ENCODE data around the gene NXF1. TPM values are rescaled to one million over a fixed set of nuclear protein-coding genes. Genes with fewer than 3 reads are reported as not detected.

The NXF1 gene
- total and polyA plus RNA-seq, 2 of the 13 experiments (the other 11 are each of a cell fraction or from before 2014, with no cell fraction given), result 30.4 to 30.9 TPM

DNA sequence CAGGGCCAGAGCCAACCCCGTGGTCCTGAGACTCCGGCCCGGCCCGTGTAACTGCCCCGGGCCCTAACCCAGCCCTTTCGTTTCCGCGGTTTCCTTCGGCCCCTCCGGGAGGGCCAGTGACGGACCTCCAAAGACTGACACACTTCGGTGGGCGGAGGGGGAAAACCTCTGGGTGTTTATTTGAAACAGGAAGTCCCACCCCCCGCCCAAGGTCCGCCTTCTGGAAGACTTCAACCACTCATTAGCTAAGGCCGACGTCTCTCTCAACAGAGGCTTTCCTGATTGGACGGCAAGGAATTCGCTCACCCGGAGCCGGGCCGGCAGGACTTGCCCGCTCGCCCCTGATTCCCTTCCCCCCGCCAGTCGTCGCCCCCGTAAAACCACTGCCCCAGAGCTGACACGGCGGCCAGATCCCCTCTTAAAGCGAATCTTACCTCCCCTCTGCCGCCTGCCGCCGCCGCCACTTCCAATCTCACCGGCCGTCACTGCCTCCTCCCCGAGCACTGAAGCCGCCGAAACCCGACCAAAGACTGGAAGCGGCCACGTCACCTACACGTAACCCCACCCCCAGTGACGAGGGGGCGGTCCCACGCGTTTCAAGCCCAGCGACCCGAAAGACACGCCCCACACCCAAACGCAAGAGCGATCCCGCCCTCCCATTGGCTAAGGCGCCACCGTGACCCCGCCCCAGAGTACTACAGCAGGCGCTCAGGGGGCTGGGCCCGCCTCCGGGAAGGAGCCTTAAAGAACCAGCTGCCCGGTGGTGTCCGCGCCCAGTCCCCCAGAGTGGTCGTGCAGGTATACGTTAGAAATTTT is 26.5 kb upstream of the NXF1 start, which contains the start of gene STX5 (continued):
- TF ChIP-seq, protein P1, sequence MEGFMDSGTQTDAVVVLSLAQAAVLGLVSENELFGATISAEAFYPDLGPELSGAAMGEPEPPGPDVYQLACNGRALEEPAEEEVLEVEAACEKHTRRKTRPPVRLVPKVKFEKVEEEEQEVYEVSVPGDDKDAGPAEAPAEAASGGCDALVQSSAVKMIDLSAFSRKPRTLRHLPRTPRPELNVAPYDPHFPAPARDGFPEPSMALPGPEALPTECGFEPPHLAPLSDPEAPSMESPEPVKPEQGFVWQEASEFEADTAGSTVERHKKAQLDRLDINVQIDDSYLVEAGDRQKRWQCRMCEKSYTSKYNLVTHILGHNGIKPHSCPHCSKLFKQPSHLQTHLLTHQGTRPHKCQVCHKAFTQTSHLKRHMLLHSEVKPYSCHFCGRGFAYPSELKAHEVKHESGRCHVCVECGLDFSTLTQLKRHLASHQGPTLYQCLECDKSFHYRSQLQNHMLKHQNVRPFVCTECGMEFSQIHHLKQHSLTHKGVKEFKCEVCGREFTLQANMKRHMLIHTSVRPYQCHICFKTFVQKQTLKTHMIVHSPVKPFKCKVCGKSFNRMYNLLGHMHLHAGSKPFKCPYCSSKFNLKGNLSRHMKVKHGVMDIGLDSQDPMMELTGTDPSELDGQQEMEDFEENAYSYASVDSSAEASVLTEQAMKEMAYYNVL (CRISPR knock-in tag; IDR thresholded peaks at IDR 0.05; ENCODE audit: borderline replicate concordance), result peak; percentile 79
- TF ChIP-seq ZNF101 (CRISPR knock-in tag; IDR thresholded peaks at IDR 0.05; ENCODE audit: borderline replicate concordance, low read depth), result no peak
- no peak for TF ChIP-seq ZNF24 (IDR thresholded peaks at IDR 0.05)
- TF ChIP-seq, protein P2, sequence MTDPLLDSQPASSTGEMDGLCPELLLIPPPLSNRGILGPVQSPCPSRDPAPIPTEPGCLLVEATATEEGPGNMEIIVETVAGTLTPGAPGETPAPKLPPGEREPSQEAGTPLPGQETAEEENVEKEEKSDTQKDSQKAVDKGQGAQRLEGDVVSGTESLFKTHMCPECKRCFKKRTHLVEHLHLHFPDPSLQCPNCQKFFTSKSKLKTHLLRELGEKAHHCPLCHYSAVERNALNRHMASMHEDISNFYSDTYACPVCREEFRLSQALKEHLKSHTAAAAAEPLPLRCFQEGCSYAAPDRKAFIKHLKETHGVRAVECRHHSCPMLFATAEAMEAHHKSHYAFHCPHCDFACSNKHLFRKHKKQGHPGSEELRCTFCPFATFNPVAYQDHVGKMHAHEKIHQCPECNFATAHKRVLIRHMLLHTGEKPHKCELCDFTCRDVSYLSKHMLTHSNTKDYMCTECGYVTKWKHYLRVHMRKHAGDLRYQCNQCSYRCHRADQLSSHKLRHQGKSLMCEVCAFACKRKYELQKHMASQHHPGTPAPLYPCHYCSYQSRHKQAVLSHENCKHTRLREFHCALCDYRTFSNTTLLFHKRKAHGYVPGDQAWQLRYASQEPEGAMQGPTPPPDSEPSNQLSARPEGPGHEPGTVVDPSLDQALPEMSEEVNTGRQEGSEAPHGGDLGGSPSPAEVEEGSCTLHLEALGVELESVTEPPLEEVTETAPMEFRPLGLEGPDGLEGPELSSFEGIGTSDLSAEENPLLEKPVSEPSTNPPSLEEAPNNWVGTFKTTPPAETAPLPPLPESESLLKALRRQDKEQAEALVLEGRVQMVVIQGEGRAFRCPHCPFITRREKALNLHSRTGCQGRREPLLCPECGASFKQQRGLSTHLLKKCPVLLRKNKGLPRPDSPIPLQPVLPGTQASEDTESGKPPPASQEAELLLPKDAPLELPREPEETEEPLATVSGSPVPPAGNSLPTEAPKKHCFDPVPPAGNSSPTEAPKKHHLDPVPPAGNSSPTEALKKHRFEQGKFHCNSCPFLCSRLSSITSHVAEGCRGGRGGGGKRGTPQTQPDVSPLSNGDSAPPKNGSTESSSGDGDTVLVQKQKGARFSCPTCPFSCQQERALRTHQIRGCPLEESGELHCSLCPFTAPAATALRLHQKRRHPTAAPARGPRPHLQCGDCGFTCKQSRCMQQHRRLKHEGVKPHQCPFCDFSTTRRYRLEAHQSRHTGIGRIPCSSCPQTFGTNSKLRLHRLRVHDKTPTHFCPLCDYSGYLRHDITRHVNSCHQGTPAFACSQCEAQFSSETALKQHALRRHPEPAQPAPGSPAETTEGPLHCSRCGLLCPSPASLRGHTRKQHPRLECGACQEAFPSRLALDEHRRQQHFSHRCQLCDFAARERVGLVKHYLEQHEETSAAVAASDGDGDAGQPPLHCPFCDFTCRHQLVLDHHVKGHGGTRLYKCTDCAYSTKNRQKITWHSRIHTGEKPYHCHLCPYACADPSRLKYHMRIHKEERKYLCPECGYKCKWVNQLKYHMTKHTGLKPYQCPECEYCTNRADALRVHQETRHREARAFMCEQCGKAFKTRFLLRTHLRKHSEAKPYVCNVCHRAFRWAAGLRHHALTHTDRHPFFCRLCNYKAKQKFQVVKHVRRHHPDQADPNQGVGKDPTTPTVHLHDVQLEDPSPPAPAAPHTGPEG (CRISPR knock-in tag; IDR thresholded peaks at IDR 0.05), result 0 out of 2 replicates have a peak, but pooled peaks have one; percentile 27
- TF ChIP-seq ZNF367 (CRISPR knock-in tag; IDR thresholded peaks at IDR 0.05; ENCODE audit: borderline replicate concordance), result 0 out of 2 replicates have a peak, but pooled peaks have one; percentile 69
- no peak for TF ChIP-seq TOE1 (CRISPR knock-in tag; IDR thresholded peaks at IDR 0.05)
- TF ChIP-seq, protein P3, sequence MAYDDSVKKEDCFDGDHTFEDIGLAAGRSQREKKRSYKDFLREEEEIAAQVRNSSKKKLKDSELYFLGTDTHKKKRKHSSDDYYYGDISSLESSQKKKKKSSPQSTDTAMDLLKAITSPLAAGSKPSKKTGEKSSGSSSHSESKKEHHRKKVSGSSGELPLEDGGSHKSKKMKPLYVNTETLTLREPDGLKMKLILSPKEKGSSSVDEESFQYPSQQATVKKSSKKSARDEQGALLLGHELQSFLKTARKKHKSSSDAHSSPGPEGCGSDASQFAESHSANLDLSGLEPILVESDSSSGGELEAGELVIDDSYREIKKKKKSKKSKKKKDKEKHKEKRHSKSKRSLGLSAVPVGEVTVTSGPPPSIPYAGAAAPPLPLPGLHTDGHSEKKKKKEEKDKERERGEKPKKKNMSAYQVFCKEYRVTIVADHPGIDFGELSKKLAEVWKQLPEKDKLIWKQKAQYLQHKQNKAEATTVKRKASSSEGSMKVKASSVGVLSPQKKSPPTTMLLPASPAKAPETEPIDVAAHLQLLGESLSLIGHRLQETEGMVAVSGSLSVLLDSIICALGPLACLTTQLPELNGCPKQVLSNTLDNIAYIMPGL (CRISPR knock-in tag; IDR thresholded peaks at IDR 0.05; ENCODE audit: borderline replicate concordance in 1 of 2, low read depth in 1 of 2), result peak; percentile 46 to 63; a peak in 3 of 4 replicates
- TF ChIP-seq SOX6 (IDR thresholded peaks at IDR 0.05), result no peak
- peak; percentile 49 for TF ChIP-seq SOX6 (CRISPR knock-in tag; IDR thresholded peaks at IDR 0.05)
- no peak; the same call in 1 of the 2 replicates for TF ChIP-seq ZNF138 (CRISPR knock-in tag; IDR thresholded peaks at IDR 0.05; ENCODE audit: low read depth)
- TF ChIP-seq GPN1 (CRISPR knock-in tag; IDR thresholded peaks at IDR 0.05; ENCODE audit: borderline replicate concordance), result no peak
- TF ChIP-seq, protein P4, sequence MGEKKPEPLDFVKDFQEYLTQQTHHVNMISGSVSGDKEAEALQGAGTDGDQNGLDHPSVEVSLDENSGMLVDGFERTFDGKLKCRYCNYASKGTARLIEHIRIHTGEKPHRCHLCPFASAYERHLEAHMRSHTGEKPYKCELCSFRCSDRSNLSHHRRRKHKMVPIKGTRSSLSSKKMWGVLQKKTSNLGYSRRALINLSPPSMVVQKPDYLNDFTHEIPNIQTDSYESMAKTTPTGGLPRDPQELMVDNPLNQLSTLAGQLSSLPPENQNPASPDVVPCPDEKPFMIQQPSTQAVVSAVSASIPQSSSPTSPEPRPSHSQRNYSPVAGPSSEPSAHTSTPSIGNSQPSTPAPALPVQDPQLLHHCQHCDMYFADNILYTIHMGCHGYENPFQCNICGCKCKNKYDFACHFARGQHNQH (CRISPR knock-in tag; IDR thresholded peaks at IDR 0.05), result peak; percentile 37; the same call in 1 of the 2 replicates
- TF ChIP-seq GATAD1 (CRISPR knock-in tag; IDR thresholded peaks at IDR 0.05), result peak; percentile 74
- peak; percentile 87 for TF ChIP-seq ARNT2 (CRISPR knock-in tag; IDR thresholded peaks at IDR 0.05; ENCODE audit: low read depth)
- no peak for TF ChIP-seq NONO (IDR thresholded peaks at IDR 0.05)
- peak; percentile 57 for TF ChIP-seq NONO (CRISPR knock-in tag; conservative IDR thresholded peaks at IDR 0.05)
- no peak for TF ChIP-seq ZFAT (CRISPR knock-in tag; conservative IDR thresholded peaks at IDR 0.05)
- TF ChIP-seq KLF16 (CRISPR knock-in tag; IDR thresholded peaks at IDR 0.05), result peak in 1 of 2 experiments; percentile 62; a peak in 2 of 4 replicates
